AG09309 (cell line): ENCODE measurements around the gene TMC1.
"Not testable (repeated sequence)": the region's sequence is repeated elsewhere in the genome, so short reads cannot be mapped to it uniquely, and the experiment has no call there.

Source experiments
- DNase-seq: peaks from one replicate; pipeline ENCODE4 v3.0.0-alpha.2; 2010; ENCODE audit warnings: low read depth
- H3K4me3 ChIP-seq: 2 replicates; pipeline ENCODE4 v1.5.1; 2011; ENCODE audit warnings: mild to moderate bottlenecking, low read depth, low read length, moderate library complexity; ENCODE audit not compliant: control insufficient read depth
- TF ChIP-seq, protein P1 (sequence below): IDR thresholded peaks from 2 replicates; pipeline ENCODE4 v1.5.1; 2011; ENCODE audit warnings: mild to moderate bottlenecking, low read depth, low read length, inconsistent platforms; ENCODE audit not compliant: insufficient read depth, control insufficient read depth; ENCODE audit errors: missing control alignments

TMC1 gene

DNA sequence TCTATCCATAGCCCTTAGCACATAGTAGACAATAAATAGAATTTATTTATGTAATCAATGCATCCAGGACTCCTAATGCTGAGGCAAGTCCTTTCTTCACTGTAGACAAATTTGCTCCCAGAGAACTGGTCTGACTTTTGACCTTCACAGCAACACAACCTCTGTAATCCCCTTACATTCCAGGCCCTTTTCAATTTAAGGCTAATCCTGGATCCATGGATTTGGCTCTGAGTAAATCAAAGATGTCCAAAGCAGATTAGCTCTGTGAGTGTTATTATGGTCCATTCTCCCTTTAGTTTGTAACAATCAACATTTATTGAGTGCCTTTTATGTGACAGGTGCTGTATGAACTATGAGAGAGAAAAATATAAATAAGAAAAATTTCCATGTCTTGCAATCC lies 27.4 kb upstream of the TMC1 start:
- H3K4me3 ChIP-seq: no peak overlapping the region
- DNase-seq: no peak
- TF ChIP-seq, protein P1, sequence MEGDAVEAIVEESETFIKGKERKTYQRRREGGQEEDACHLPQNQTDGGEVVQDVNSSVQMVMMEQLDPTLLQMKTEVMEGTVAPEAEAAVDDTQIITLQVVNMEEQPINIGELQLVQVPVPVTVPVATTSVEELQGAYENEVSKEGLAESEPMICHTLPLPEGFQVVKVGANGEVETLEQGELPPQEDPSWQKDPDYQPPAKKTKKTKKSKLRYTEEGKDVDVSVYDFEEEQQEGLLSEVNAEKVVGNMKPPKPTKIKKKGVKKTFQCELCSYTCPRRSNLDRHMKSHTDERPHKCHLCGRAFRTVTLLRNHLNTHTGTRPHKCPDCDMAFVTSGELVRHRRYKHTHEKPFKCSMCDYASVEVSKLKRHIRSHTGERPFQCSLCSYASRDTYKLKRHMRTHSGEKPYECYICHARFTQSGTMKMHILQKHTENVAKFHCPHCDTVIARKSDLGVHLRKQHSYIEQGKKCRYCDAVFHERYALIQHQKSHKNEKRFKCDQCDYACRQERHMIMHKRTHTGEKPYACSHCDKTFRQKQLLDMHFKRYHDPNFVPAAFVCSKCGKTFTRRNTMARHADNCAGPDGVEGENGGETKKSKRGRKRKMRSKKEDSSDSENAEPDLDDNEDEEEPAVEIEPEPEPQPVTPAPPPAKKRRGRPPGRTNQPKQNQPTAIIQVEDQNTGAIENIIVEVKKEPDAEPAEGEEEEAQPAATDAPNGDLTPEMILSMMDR: no peak

GRCh38 chr9:72497447-72498046 lies 23.9 kb upstream of the TMC1 start:
- no peak for DNase-seq
- TF ChIP-seq, protein P1: no peak
- H3K4me3 ChIP-seq: no peak overlapping the region

DNA sequence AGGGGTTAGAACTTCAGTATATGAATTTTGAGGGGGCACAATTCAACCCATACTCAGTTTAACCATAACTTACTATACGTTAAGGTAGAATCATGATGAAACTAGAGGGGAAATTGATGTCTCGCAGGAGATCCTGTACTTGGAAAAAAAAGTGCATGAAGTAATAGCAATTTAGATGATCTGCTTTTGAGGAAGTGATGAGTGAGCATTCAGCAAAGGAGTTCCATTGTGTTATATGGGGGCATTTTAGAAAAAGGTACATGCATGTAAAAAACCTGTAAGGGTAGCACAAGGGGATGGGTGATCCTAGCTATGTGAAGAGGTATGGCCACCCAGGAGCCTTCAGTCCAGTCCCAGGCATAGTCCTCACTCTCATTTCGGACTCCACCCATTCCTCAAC lies 14.8 kb upstream of the TMC1 start:
- DNase-seq: no peak
- TF ChIP-seq, protein P1: no peak
- no peak overlapping the region for H3K4me3 ChIP-seq

GRCh38 chr9:72509053-72509452 lies 12.4 kb upstream of the TMC1 start:
- H3K4me3 ChIP-seq: no peak overlapping the region

DNA sequence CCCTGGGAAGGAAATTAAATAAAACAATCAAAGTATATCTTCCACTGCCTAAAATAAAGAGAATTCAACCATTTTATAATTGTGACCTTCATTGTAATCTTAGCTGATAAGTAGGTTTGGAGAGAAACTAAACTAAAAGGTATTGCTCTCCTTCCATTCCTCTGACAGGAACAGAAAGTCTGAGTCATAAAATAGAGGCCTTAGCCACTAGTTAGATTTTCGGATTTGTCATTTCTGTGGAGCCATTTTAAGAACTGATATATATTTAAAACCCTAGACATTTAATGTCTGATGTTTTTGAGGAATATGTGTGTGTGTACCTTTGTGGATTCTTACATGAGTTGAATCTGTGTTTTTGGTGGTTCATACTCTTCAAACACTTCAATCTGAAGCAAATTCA lies 11.8 kb upstream of the TMC1 start:
- TF ChIP-seq, protein P1: no peak
- H3K4me3 ChIP-seq: no peak overlapping the region
- DNase-seq: no peak

More at GRCh38 chr9:72509053-72509452, 12.4 kb upstream of the TMC1 start:
- DNase-seq: peak; percentile 60
- TF ChIP-seq, protein P1: no peak

DNA sequence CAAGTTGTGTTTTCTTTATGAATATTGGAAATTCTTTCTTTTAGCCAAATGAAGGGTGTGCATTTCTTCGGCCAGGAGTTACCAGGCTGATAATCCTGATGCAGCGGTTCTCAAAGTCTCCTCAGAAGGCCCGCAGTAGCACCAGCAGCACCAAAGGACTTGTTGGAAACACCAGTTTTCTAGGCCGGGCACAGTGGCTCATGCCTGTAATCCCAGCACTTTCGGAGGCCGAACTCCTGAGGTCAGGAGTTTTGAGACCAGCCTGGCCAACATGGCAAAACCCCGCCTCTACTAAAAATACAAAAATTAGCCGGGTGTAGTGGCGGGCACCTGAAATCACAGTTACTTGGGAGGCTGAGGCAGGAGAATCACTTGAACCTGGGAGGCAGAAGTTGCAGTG lies 397 bp upstream of the TMC1 start:
- DNase-seq, H3K4me3 ChIP-seq: not testable (repeated sequence)

GRCh38 chr9:72524820-72525540 lies 3.6 kb downstream of the TMC1 start:
- TF ChIP-seq, protein P1: no peak
- H3K4me3 ChIP-seq: no peak overlapping the region
- DNase-seq: peak; percentile 97
